NCI-H2029 treated with DMSO at 0.1 percent for 48 hours (cell line): Measurements from ENCODE around the gene GLIS1.

Experiments used
- DNase-seq: peaks from one replicate; lab custom pipeline; 2025; lab: John Stamatoyannopoulos, UW

GLIS1 gene

DNA sequence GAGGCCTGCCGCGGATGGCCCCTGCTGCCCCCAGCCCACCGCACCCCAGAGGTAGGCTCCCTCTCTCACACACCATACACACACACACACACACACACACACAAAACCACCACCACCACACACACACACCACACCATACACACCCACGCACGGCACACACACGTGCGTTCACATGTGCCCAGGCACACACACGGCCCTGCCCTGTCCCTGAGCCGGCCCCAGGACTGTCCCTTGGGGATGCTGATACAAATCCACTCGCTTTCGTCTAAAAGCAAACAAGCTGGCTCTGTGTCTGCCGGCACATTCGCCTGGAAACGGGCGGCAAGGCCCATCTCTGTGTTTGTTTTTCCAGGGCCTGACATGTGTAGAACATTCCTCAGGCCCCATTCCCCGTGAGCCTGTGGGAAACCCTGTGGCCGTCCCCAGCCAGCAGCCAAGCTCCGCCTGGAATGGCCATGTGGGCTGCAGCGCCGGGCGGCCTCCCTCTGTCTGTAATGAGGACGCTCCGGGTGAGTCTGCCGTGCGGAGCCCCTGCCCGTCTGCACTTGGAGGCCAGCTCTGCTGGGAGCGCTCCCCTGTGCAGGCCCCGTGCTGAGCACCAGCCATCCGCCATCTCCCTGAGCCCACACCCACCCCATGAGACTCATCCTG, 212.4 kb downstream of the GLIS1 start:
- no peak for DNase-seq

DNA sequence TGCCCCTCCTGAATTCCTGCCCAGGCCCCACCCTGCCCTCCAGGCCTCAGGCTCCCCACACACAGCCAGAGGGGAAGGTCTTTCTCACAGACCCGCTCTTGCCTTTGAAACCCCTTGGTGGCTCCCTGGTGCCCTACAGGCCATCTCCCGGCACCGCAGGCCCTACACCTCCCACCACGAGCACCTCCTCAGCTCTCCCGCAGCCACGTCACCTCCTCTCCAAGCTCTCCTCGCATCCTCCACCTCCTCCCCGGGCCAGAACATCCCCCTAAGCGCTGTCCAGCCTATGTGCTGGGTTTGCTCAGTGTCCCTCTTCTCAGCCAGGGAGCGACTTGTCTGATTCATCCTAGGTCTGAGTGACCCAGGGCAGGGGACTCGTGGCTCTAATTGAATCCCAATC, 213.4 kb downstream of the GLIS1 start:
- DNase-seq = no peak

DNA sequence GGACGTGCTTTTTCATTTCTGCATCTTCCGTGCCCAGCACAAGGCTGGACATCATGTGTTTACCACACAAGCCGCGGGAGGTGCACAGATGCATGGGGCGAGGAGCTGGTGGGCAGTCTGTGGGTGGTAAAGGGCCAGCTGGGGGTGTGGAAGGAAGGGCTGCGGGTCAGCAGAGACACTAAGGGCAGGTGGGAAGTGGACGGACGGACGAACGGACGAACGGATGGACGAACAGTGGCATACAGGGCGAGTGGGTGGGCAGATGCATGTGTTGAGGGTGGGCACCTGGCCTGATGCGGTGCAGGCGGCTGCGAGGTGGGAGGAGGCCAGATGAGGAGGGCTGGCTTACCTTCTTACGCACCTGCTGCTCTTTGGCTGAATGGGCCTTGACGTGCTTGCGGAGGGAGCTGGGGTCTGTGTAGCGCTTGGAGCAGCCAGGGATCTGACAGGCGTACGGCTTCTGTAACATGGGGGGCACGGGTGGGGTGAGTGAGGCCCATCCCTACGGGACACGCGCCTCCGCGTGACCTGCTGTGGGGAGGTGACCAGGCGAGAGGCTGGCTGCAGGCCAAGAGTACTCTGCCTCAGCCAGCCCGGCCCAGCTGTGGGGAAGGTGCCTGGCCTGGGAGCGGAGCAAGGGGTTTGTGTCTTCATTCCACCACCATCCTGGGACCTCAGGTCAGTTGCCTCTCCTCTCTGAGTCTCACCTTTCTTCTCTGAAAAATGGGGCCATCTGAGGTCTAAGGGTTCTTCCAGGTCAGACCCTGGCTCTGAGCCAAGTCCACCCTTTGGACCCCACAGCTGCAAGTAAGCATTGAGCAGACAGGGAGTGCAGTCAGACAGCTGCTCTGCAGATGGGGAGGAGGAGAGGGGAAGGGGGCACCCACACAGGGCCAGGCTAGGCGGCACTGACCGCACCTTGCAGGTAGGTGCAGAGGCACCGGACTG, 214.3 kb downstream of the GLIS1 start:
- no peak for DNase-seq

- no peak for DNase-seq
Measured at GRCh38 chr1:53521924-53522552, 216.9 kb downstream of the GLIS1 start.

DNA sequence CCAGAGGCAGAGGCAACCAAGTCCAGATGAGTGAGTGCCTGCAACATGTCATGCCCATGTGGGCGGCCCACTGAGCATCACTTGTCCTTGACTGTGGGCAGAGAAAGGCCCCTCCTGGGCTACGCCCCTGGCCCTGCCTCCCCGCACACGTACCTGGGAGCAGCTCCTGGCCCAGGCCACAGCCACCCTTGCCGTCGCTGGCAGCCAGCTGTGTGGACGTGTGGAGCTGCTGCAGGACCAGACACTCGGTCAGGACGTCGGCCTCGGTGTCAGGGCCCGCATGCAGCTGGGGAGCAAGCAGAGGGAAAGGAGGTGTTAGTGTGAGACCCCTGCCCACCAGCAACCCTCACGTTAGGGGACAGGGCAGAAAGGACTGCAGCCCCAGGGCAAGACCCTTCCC, 218.5 kb downstream of the GLIS1 start:
- DNase-seq = no peak

DNA sequence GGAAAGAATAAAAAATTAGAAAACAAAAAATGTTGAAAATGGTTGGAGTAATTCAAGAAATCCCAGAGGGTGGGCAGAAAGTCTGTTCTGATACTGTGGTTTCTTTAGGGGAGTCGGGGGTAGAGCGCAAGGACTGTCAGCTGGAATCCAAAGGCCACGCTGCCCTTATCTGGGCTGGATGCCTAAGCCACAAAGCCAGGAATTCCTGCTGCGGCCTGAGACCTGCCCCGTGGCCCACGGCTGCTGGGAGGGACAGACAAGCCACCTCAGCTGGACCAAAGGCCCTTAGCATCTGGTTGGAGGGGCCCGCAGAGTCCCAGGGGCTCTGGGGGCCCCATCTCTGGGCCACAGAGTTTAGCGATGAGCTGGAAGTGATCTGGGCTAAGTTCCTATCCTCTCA, 219.5 kb downstream of the GLIS1 start:
- no peak for DNase-seq

DNA sequence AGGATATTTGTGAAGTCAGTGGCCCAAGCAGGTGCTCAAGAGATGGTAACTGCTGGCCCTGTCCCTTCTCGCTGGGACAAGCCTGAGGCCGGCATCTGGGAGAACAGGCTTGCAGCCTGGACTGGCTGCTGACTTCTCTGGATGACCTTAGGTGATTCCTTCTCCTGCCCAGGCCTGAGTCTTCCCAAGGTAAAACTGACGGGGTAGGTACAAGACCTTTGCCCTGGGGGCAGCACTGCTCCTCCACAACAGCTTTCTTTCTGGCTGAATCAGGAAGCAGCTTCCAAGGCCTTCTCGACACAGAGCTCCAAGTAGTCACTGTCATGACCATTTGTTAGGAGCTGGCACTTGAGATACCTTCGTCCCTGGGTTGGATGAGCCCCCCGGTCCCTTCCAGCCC, 220.2 kb downstream of the GLIS1 start:
- DNase-seq = no peak

GRCh38 chr1:53517821-53518352, 221.1 kb downstream of the GLIS1 start:
- DNase-seq = no peak

- no peak for DNase-seq
Measured at GRCh38 chr1:53517109-53517508, 221.9 kb downstream of the GLIS1 start.

DNA sequence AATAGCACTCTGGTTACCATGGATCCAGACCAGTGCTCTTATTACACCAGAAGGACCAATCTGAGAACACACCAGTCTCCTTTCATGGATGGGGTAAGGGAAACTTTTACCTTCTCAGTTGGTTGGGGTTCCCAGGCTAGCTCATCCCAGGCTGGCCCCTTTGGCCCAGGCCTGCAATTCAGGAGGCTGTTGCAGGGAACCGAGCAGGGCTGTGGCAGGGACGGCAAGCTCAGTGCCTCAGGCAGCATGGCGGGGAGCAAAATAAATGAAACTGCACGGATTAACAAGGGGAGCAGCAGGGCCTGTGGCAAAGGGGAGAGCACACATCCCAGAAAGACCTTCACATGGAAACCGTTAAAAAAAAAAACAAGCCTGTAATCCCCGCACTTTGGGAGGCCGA, 222.8 kb downstream of the GLIS1 start:
- DNase-seq = no peak

- no peak for DNase-seq
Measured at GRCh38 chr1:53514436-53514835, 224.5 kb downstream of the GLIS1 start.

DNA sequence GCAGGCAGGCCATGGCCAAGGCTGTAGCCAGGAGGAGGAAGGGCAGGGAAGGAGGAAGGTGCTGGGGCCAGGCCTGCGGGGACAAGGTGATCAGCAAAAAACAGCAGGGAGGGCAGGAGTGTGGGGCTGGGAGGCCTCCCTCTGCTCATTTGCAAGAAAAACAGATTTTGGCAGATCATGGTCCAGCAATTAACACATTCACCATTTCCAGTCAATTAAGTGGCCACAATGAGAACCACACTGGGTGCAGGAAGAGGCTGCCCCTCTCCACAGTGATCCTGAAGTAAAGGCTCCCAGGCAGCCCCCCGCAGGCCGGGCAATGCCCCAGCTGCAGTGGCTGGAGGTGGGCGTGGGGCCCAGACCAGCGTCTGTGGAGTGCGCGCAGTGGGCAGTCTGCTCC, 225.1 kb downstream of the GLIS1 start:
- no peak for DNase-seq

- peak; percentile 94 for DNase-seq
Measured at GRCh38 chr1:53512807-53513755, 225.9 kb downstream of the GLIS1 start.

DNA sequence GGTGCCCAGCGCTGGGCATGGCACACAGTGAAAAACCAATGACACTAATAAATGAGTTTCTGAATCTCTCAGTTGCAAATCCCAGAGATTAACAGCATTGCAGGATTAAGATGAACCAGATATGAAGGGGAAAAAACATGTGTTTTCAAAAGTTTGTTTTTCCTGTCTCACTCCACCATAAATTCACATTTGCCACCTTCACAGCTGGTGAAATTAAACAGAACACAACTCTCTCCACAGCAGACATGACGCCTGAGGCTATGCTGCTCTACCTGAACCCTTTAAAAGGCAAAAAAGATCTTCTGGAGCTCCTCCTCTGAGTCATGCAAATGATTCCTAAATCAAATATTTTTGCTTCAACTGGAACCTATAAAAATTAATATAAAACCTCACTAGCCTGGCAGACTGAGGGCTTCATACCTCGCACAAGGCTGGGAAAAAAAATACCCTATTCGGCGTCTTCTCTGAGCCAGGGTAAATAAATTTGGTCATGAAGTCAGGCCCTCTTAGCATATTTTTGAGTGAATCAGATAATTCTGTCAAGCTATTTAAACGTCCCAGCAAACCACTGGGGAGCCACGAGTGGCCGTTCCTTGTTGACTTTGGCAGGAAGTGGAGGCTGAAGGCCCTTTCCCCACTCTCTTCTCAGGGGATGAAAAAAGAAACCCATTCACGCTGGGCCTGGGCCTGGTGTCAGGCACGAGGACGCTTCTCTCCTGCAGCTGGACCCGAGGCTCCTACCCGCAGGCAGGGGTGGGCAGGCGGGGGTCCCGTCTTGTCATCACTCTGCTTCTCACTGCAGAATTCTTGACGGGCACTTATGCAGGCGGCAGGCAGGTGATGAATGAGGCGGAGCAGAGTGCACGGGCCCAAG, 226.8 kb downstream of the GLIS1 start:
- DNase-seq = peak; percentile 98

- no peak for DNase-seq
Measured at GRCh38 chr1:53511323-53511932, 227.5 kb downstream of the GLIS1 start.

- no peak for DNase-seq
Measured at GRCh38 chr1:53510215-53510614, 228.7 kb downstream of the GLIS1 start.

- DNase-seq = no peak
Measured at GRCh38 chr1:53509775-53510174, 229.2 kb downstream of the GLIS1 start.

GRCh38 chr1:53508991-53509666, 229.8 kb downstream of the GLIS1 start:
- no peak for DNase-seq
